NCI-H510A (cell line): ENCODE results near the gene SPR.
A peak's percentile ranks its signal among the peaks of the same experiment; 100 is the strongest.

ENCODE experiments used
- DNase-seq: peaks from one replicate; lab custom pipeline; 2025; lab: John Stamatoyannopoulos, UW

SPR gene

GRCh38 chr2:72932045-72932740 lies 45.0 kb downstream of the SPR start:
- DNase-seq, result no peak

GRCh38 chr2:72932805-72933204 lies 45.6 kb downstream of the SPR start:
- DNase-seq, result no peak

- DNase-seq, result no peak
These were observed 46.0 kb downstream of the SPR start for GRCh38 chr2:72933207-72933606.

DNA sequence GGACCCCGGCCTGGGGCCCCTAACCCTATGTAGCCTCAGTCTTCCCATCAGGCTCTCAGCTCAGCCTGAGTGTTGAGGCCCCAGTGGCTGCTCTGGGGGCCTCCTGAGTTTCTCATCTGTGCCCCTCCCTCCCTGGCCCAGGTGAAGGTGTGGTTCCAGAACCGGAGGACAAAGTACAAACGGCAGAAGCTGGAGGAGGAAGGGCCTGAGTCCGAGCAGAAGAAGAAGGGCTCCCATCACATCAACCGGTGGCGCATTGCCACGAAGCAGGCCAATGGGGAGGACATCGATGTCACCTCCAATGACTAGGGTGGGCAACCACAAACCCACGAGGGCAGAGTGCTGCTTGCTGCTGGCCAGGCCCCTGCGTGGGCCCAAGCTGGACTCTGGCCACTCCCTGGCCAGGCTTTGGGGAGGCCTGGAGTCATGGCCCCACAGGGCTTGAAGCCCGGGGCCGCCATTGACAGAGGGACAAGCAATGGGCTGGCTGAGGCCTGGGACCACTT lies 46.5 kb downstream of the SPR start:
- no peak for DNase-seq

GRCh38 chr2:72934683-72935610 lies 47.7 kb downstream of the SPR start:
- no peak for DNase-seq

DNA sequence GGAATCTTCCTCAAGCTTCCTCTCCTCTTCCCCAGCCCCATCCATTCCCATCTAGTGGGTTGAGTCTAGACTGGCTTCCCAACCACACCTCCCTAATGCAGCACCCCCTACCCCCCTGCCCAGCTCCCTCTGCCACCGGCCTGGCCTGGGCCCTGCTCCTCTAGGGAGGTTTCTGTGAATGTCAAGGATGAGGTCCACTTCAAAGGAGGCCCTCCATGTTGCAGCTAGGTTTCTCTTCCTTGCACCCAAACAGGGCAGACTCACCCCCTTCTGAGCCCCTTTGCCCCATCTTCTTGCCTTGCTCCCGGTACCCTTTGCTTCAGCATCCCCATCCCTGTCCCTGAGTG lies 48.4 kb downstream of the SPR start:
- no peak for DNase-seq

- no peak for DNase-seq
These were observed 49.6 kb downstream of the SPR start for GRCh38 chr2:72936660-72937355.

DNA sequence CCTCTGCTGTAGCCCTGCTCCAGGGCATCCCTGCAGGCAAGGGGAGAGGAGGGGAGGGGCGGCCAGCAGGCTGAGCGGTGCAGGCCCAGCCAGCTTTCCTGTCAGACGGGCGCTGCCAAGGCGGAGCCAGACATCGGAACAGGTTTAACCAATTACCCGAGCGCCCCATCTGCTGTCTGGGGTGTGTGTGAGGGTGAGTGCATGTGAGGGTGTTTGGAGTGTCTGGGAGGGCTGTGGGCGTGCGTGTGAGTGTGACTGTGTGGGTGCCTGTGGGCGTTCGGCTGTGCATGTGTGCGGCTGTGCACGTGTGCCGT lies 50.1 kb downstream of the SPR start:
- peak; percentile 43 for DNase-seq

GRCh38 chr2:72938455-72938854 lies 51.2 kb downstream of the SPR start:
- no peak for DNase-seq

DNA sequence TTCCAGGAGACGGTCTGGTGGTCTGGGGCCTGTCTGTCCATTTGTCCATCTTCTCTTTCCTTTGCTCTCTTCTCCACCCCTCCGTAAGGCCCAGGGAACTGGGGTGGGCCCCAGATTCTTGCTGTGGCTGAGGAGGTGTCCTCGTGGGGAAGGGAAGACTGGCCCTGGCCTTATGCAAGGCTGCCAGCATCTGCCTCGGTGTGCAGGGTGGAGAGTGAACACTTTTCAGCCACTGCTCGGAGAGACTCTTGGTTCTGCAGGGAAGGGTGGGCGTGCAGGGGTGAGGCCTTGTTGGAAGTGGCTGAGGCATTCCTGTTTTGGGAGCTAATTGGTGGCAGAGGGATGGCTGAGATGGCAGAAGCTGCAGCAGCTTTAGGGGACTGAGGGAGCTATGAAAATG lies 53.2 kb downstream of the SPR start:
- no peak for DNase-seq

GRCh38 chr2:72940786-72941185 lies 53.6 kb downstream of the SPR start:
- no peak for DNase-seq
